ENCODE results near the gene VEPH1.

DNA sequence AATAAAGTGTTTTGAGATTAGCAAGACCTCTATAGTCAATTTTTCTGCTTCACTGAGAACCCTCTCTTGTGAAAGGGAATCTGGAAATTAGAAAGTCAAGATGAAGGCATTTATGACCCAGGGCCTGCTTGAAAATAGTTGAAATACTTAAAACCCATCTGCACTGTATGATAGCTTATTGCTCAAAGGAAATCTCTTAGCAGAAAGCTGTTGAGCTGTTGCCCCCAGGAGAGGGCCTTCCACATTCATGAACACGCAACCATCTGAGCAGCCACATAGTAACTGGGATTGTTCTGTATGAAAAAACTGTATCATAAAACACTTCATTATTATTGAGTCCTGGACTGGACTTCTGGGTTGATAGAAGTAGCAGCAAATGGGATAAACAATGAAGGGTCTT is 173.0 kb downstream of the VEPH1 start:
- TF ChIP-seq, protein P1, sequence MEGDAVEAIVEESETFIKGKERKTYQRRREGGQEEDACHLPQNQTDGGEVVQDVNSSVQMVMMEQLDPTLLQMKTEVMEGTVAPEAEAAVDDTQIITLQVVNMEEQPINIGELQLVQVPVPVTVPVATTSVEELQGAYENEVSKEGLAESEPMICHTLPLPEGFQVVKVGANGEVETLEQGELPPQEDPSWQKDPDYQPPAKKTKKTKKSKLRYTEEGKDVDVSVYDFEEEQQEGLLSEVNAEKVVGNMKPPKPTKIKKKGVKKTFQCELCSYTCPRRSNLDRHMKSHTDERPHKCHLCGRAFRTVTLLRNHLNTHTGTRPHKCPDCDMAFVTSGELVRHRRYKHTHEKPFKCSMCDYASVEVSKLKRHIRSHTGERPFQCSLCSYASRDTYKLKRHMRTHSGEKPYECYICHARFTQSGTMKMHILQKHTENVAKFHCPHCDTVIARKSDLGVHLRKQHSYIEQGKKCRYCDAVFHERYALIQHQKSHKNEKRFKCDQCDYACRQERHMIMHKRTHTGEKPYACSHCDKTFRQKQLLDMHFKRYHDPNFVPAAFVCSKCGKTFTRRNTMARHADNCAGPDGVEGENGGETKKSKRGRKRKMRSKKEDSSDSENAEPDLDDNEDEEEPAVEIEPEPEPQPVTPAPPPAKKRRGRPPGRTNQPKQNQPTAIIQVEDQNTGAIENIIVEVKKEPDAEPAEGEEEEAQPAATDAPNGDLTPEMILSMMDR (IDR thresholded peaks at IDR 0.05) = no peak
- no peak for TF ChIP-seq POLR2A (IDR thresholded peaks at IDR 0.05)

Data from lower leg skin (tissue), 3 donors.